HG02678 (cell line): Measurements from ENCODE around the gene HSPB9.

ENCODE experiments used
- ATAC-seq: cut with Tn5 transposase; IDR thresholded peaks from one replicate; pipeline ENCODE4 v1.9.1; 2021; ENCODE audit warnings: mild to moderate bottlenecking, moderate library complexity; ENCODE audit not compliant: unreplicated experiment

HSPB9 gene

DNA sequence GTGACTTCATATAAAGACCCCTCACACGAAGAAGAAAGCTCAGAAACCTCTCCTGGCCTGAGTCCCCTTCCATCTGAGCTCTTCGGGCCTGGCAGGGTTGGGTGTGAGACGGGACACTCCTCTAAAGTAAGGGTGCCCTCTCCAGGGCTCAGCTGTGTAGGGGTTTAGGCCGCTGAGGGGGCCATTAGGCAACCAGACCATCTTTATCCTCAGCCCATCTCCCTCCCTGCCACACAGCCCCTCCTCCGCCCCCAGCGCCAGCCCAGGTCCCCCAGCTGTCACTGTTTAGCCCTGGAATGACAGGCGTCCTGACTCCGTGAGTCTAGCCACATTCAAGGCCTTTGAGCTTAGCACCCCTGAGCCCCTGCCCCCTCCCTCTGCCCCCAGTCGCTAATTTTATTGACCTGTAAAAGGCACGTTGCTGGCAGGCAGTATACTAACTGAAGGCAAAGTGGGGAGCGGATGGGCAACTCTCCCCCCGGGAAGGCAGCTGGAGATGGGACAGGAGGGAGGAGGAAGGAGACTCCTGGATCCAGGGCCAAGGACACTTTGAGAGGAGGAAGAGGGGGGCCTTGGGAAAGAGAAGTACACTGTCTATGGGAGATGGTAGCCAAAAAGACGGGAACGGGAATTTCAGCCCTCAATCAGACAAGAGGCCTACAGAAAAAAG, 23.7 kb upstream of the HSPB9 start:
- ATAC-seq = no peak

DNA sequence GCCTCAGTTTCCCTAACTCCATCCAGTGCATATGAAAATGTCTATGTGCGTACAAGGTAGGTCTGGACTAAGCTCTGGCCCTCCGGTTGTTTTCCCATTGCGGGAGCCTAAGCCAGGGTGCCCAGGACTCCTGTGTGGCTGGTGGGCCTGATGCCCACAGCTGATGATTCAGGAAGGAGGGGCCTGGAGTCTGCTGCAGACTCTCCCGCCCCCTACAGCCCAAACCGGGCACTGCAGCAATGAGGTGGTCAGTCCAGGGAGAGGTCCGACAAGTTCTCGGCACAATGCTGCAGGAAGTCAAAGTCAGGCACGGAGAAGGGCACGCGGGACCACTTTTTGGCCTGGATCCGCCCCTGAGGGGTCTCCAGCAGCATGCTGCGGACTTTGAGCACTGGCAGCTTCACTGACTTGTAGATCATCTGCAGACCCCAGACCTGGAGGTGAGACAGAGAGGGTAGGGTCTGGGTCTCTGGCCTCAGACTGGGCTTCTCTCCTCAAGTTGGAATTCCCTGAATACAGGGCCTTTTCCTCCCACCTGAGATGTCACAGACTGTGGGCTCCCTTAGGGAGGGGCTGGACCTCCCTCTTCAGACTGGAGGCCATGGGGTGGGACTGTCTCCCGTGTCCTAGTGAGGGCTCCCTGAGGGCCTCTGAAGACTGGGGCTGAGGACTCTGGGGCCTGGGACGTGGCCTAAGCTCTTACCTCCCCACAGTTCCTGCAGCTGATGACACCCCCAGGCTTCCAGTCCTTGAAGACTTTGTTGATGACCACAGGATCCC, 20.9 kb upstream of the HSPB9 start:
- ATAC-seq = no peak

DNA sequence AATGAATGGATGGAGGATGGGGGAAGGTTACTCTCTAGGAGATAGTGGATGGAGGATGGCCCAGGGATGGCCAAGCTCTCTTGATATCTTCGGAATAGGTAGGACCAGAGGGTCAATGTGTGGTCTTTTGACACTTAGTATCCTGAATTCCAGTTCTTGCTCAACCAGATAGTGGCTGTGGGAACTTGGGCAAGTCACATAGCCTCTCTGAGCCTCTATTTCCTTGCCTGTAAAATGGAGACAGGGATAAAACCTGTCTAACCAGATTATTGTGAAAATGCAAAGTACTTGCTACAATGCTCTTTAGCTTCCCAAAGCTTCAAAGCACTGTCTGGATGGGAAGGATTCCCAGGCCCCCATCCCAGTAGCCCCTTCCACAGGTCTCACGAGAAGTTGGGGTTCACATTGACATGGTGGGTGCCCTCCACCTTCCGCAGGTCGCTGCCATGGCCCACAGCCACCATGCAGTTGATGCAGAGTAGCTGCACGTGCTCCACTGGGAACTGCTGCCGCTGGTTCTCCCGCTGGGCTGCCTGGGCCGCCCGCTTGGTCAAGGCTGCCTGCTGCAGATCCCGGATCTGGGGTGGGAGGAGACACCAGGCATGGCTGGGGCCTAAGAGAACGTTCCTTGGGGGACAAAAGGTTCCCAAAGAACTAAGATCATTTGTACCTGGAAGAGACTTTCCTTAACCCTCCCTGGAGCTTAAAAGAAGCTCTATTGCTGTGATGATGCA, 19.2 kb upstream of the HSPB9 start:
- ATAC-seq = no peak

DNA sequence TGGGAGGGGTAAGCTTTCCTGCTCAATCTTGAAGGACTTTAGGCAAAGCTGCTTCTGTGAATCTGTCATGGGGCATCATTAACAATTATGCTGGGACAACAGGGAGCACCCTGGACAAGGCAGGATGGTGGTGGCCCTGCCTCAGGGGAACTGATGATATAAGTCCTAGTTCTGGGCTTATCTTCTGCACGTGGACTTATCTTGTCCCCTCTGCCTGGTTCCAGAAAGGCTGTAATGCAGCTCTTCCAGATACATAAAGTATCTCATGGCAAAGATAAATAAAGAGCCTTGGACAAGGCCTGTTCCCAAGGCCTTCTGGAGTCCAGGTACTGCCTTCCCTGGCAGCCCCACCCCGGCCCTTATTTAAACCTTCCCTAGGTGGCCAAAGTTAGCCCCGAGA, 18.3 kb upstream of the HSPB9 start:
- no peak for ATAC-seq

DNA sequence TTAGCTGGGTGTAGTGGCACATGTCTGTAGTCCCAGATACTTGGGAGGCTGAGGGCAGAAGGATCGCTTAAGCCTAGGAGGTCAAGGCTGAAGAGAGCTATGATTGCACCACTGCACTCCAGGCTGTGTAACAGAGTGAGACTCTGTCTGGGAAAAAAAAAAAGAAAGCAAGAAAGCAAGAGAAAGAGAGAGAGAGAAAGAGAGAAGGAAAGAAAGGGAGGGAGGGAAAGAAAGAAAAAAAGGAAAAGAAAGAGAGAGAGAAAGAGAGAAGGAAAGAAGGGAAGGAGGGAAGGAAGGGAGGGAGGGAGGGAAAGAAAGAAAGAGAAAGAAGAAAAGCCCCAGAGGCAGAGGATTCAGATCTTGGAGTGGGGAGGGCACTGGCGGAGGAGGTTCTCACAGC, 16.6 kb upstream of the HSPB9 start:
- ATAC-seq = no peak

DNA sequence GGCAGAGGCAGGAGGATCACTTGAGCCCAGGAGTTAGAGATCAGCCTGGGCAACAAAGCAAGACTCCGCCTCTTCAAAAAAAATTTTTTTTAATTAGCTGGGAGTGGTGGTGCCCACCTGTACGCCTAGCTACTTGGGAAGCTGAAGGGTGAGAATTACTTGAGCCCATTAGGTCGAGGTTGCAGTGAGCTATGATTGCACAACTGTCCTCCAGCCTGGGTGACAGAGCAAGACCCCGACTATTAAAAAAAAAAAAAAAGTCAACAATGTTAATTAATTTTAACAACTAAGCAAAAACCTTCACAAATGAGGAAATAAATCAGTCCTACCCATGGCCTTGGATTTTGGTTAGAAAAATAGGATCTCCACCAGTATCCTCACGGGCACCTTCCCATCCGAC, 15.5 kb upstream of the HSPB9 start:
- no peak for ATAC-seq

DNA sequence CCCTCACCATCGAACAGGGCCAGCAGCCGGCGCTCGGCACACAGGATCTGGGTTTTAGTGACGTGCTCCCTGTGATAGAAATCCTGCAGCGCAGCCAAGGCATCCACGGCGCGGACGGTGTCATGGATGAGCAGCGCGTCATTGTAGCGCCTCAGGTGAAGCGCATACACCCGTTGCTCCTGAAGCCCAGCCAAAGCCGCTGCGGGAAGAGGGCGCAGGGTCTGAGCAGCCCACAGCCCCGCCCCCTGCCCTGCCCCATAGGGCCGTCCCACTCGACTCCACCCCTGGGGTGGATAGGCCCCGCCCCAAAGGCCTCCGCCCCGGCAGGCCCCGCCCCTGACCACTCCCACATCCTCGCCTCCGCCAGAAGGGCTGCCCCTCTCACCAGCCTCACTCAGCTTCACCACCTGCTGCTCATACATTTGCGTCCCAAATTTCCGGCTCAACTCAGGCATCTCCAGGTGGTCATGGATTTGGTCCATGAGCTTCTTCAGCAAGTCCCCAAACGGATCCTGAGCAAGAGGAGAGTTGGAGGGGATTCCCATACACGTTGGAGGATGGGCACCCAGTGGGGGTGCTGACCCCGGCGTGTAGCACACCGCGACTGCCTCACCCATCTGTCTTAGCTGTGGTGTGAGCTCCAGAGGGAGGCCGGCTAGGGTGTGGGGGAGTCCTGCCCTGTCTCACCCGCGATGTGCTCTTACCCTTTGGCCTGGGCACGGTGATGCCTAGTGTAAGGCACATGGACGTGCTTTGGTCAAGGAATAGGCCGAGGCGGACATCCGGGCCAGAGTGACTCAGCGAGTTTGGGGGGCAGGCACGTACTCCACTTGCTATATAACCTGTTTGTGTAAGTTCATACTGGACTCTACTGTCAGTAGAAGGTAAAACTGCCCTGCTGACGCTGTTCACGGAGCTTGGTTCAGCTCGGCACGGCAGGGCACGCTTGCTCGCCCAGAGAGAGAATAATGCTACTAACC, 14.7 kb upstream of the HSPB9 start:
- peak; percentile 42 for ATAC-seq

DNA sequence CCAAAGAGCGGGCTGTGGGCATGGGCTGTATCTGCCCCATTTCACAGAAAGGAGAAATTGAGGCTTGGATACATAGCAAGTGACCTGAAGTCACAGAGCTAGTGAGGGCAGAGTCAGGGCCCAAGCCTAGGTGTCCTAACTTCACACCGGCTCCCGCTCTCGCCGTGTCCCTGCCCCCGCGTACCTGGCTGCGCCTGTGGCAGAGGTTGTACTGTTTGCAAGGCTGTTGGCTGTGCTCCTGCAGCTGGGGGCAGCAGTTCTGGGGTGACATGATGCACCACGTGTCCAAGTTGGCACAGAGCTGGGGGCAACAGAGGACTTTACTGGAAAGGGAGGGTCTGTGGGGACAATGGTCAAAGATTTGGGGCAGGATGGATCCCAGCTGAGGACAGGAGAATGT, 13.5 kb upstream of the HSPB9 start:
- no peak for ATAC-seq

DNA sequence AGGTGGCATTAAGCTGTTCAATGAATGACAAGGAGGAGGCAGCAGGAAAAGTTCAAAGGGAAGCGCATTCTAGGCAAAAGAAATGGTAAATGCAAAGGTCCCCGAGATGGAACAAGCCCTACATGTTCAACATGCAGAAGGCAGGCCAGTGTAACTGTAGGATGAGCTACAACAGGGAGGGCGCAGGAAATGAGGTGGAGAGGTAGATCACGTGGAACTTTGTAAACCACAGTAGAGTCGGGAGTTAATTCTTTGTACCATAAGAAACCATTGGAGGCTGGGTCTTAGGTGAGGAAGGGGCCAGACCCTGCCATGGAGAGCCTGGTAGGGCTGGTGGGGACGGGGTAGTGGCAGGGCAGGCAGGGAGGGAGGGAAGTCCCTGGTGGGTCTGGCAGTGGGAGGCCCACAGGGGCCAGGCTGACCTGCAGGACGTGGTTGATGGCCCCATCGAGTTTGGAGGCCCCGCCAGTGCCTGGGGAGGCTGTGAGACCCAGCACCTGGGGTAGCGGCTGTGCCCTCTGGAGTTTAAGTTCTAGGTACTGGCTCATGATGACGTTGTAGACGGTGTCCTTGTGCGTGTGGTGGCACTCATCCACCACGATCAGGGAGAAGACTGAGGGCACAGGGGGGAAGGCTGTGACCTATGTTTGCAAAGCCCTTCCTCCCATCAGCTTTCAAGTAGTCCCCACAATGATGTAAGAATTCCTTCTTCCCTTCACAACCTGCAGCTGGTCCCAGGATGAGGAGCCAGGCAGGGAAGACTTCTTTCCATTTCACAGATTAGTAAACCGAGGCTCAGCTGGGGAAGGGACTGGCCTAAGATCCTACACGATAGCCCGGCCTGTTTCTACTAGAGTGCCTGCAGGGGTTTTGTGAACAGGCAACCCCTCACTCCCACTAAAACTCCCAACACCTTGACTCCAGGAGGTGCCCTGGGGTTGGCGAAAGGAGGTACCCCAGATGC, 12.0 kb upstream of the HSPB9 start:
- ATAC-seq = no peak

DNA sequence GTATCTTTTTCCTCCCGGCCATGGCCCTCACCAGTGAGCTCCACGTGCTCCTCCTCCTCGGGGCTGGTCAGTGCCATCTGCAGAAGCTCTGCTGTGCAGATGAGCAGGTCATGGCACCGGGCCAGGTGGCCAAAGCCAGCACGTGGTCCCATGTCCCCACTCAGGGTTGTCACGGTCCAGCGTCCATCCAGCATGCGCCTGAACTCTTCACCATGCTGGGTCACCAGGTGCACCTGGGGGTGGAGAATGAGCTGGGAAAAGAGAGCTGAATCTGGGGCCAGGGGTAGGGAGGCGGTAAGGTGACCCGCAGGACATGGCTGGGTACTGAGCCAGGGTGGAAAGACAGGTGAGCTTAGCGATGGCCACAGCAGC, 11.4 kb upstream of the HSPB9 start:
- ATAC-seq = no peak

DNA sequence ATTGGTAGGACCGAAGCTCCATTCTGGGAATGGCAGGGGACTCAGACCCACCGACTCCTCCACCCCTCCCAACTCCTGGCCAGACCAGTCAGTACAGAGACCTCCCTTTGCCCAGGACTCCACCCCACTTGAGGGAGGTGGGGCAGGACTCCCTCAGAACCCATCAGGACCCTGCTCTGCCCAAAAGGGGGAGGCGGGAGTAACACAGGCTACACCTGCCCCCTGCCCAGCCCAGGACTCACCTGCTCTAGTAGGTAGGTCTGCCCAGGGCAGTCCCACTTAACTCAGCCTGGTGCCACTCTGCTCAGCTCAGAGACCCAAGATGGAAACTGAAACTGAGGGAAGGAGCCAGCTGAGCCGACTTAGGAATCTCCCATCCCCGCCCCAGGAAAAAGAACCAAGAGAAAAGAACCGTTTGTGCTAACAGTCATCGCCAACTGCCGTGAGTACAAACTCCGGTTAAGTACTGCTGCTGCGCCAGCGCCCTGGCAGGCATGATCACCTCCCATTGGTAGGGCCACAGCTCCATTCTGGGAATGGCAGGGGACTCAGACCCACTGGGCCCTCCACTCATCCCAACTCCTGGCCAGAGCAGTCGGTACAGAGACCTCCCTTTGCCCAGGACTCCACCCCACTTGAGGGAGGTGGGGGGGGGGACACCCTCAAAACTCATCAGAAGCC, 10.6 kb upstream of the HSPB9 start:
- ATAC-seq = peak; percentile 3

DNA sequence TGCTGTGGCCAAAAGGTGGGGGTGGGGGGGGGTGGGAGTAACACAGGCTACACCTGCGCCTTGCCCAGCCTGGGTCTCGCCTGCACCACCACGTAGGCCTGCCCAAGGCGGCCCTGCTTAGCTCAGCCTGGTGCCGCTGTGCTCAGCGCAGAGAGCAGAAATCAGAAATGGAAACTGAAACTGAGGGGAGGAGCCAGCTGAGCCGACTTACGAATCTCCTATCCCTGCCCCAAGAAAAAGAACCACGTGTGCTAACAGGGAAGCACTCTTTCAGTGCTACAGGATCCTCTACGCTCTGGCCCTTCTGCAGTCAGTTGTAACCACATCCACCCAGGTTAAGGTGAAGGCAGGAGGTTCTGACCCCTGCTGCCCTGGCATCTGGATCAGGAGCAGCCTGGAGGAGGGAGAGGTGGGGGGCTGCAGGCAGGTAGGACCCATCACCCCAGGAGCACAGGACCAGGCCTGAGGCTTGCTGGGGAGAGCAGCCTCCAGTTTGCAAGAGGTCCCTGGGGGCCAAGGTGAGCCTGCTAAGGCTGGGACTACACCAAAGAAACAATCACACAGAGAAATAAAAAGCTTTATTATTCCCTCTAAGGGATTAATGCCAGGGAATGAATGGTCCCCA, 9.9 kb upstream of the HSPB9 start, which contains the start of gene DHX58:
Gene DHX58 (minus strand): TSS at position 163 of the 625 bp plus-strand sequence. CDS start 822 bp downstream, outside the sequence.
- ATAC-seq = peak; percentile 75

DNA sequence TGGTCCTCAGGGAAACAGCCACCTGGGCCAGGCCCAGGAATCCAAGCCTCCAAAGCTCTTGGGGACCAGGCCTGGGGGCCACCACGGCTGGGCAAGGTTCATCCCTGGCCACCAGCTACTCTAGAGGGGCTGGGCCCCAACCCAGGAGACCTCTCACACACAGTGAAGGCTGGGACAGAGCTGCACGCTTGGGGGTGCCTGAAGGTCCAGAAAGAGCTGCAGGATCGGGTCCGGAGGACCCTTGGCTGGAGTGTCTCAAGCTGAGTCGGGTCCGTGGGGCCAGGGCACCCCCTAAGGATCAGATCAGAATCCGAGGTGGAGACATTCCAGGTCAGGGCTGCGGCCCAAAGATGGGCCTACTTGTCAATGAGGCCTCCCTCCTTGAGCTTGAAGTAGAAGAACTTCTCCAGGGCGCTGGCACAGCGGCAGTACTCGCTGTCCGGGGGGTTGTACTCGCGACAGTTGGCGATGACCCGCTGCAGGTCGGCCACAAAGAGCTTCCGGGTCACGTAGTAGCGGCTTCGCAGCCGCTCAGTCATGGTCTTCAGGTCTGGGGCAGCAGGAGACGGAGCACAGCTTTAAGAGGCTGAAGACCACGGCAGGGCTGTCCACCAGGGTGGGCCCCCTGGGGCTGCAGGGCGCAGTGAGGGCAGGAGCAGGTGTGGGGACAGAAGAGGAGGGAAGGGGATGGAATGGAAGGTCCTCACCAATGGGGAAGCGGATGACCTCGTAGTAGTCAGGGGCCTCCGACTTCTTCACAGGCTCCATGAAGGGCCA, 9.1 kb upstream of the HSPB9 start:
- ATAC-seq = no peak

DNA sequence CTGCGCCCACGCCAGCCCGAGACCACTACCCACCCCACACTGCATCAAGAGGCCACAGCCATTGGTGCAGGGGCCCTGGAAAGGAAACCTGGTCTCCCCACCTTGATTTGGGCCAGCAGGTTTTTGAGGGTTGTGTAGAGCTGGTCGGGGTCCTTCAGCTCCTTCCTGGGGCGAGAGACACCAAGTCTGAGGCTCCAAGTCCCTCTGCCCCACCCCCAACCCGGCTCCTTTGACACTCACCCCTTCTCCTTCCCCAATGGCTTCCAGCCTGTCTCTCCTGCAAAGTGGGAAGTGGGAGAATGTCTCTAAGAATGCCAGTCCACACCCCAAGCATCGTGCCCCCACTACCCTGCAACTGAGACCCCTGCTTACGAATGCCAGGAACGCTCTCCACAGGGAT, 8.5 kb upstream of the HSPB9 start:
- ATAC-seq = no peak

DNA sequence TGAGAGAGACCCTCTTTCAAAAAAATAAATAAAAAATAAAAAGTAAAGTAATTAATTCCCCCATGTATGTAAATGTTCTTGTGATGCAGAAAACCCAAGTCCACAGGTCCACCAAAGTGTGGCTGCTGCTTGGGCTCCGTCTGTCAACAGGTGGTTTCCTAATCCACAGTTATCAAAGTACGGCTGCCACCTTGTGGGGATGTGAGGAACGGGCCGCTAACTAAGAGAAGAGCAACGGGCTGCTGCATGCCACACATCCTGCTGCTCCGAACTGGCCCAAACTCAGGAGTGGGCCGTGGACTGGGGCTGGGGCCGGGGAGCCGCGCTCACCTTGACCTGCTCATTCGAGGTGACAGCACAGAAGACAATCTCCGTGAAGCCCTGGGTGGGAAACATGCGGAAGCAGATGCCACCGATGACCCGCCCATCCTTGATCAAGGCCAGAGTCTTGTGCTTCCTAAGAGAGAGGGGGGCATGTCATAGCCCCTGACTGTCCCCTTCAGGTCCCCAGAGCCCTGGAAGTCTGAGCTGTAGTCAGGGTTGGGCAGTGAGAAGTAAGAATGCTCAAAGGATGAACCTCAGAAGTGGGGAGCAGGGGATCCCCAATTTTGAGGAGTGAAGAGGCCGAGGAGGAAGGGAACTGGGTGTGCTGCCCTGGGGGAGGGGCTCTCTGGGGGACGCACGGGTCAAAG, 5.8 kb upstream of the HSPB9 start:
- ATAC-seq = no peak

DNA sequence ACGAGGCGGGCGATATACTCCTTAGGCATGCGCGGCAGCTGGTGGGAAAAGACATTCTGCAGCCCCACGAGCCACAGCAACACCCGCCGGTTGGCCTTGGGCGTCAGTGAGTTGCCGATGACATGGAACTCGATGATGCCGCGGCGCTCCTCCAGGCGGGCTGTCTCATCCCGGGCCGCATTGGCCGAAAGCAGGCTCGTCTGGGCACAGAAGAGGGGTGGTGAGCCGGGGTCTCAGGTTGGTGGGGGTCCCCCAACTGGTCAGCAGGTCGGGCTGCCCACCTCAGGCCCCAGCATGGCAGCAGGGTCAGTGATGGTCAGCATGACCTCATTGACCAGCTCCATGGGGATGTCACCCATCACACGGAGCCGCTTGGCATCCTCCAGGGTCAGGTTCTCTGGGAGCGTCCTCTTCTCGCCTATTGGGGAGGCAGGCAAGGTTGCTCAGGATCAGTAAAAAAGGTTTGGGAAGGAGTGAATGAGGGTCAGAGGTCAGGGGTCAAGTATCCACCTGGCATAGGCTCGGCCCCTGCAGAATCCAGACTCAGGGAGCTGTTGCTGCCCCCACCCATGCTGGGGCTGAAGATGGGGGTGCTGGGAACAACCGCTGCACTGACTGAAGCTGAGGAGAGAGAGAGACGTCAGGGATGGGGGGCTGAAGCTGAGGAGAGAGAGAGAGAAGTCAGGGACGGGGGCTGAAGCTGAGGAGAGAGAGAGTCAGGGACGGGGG, 5.0 kb upstream of the HSPB9 start:
- ATAC-seq = no peak

DNA sequence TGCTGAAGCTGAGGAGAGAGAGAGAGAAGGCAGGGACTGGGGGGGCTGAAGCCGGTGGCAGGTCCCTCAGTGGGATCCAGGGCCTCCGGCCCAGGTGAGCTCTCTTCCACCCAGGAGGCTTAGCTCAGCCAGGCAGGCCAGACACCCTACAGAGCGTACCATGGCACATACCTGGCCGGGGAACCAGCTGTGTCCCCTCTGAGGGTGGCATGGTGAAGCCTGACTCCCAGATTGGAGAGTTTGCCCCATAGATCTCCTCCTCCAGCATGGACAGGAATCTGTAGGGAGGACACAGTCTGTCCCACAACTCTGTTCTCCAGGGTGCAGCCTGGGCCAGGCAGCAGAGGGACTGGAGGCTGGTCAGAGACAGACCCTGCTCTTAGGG, 4.5 kb upstream of the HSPB9 start:
- no peak for ATAC-seq
